A673 (cell line): ENCODE data around the gene ABCC10.

Source experiments
- CTCF ChIP-seq: fragments of 300-800, 200-600 bp; sonication (generic); conservative IDR thresholded peaks from 2 replicates; pipeline ENCODE4 v1.5.1; 2017; ENCODE audit warnings: low read depth, mild to moderate bottlenecking, antibody characterized with exemption, low read length, moderate library complexity, mixed read lengths
- EZH2 ChIP-seq: fragments of 200-600 bp; sonication (generic); IDR thresholded peaks from 2 replicates; pipeline ENCODE4 v1.6.1; 2017; ENCODE audit warnings: borderline replicate concordance, low read depth, mild to moderate bottlenecking, mixed read lengths, antibody characterized with exemption, low read length; ENCODE audit not compliant: poor library complexity, severe bottlenecking

- TF ChIP-seq CTCF (no peak), EZH2 (no peak)
These were observed 49.4 kb downstream of the ABCC10 start for GRCh38 chr6:43476746-43477145.
